Fibroblast of pulmonary artery (primary cell): ENCODE measurements around the gene VRK3.
A peak's percentile ranks its signal among the peaks of the same experiment; 100 is the strongest.
"Not testable (repeated sequence)": the region's sequence is repeated elsewhere in the genome, so short reads cannot be mapped to it uniquely, and the experiment has no call there.

Experiments
- DNase-seq: peaks from one replicate; pipeline ENCODE4 v3.0.0-alpha.2; 2010; ENCODE audit warnings: low read depth
- H3K4me3 ChIP-seq: replicated peaks from 2 replicates; pipeline ENCODE4 v1.5.1; 2011; ENCODE audit warnings: low read depth, mild to moderate bottlenecking, control low read depth, low read length, moderate library complexity
- TF ChIP-seq, protein P1 (sequence below): IDR thresholded peaks from 2 replicates; pipeline ENCODE4 v1.5.1; 2011; ENCODE audit warnings: mild to moderate bottlenecking, control low read depth, low read length, inconsistent platforms; ENCODE audit errors: missing control alignments

Gene VRK3

DNA sequence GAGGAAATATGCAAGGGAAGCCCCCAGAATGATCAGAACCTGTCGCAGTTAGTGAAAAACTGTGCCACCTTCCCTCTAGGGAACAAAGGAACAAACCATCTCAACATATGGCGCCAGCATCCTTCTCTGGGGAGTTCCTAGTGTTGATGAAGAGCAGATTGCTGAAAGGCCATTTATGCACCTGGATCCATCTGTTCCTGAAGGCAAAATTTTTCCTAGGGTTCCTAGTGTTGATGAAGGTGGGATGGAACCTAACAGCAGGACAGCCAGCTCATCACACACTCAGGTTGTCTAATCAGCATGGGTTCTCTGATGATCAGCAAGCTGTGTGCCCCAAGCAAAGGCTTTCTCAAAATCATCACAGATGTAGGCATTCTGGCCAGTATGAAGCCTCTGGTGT lies 33.3 kb upstream of the VRK3 start:
- no peak for DNase-seq
- TF ChIP-seq, protein P1, sequence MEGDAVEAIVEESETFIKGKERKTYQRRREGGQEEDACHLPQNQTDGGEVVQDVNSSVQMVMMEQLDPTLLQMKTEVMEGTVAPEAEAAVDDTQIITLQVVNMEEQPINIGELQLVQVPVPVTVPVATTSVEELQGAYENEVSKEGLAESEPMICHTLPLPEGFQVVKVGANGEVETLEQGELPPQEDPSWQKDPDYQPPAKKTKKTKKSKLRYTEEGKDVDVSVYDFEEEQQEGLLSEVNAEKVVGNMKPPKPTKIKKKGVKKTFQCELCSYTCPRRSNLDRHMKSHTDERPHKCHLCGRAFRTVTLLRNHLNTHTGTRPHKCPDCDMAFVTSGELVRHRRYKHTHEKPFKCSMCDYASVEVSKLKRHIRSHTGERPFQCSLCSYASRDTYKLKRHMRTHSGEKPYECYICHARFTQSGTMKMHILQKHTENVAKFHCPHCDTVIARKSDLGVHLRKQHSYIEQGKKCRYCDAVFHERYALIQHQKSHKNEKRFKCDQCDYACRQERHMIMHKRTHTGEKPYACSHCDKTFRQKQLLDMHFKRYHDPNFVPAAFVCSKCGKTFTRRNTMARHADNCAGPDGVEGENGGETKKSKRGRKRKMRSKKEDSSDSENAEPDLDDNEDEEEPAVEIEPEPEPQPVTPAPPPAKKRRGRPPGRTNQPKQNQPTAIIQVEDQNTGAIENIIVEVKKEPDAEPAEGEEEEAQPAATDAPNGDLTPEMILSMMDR, result no peak
- no peak overlapping the region for H3K4me3 ChIP-seq

DNA sequence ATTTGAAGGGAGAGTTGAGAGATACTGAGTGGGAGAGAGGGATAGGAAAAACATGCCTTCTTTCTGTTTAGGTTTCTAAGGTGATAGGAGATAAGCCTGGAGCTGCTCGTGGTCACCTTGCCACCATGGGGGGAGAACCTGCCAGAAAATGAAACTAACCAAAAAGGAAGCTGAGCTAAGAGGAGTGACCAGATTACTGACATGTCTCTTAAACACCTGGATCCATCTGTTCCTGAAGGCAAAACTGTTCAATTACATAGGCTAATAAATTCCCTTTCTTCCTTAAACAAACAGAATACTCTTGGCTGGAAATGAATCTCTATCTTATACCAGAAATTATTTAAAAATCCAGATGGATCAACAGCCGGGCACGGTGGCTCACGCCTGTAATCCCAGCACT lies 27.9 kb upstream of the VRK3 start:
- H3K4me3 ChIP-seq, result no peak overlapping the region
- DNase-seq, result no peak
- TF ChIP-seq, protein P1, result no peak

DNA sequence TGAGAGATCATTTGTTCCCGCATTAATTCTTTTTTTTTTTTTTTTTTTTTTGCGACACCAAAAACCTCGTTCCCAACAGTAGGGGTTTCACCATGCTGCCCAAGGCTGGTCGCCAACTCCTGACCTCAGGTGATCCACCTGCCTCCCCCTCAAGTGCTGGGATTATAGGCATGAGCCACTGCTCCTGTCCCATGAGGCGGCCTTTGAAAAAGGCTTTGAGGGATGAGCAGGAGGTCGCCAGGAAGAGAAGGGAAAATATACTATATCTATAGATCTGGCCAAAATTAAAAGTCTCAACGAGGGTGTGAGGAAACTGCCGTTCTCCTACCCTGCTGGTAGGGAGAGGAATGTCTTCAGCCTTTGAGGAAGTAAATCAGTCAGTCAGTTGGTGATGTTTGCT lies 26.8 kb upstream of the VRK3 start:
- TF ChIP-seq, protein P1, result no peak
- no peak overlapping the region for H3K4me3 ChIP-seq
- no peak for DNase-seq

DNA sequence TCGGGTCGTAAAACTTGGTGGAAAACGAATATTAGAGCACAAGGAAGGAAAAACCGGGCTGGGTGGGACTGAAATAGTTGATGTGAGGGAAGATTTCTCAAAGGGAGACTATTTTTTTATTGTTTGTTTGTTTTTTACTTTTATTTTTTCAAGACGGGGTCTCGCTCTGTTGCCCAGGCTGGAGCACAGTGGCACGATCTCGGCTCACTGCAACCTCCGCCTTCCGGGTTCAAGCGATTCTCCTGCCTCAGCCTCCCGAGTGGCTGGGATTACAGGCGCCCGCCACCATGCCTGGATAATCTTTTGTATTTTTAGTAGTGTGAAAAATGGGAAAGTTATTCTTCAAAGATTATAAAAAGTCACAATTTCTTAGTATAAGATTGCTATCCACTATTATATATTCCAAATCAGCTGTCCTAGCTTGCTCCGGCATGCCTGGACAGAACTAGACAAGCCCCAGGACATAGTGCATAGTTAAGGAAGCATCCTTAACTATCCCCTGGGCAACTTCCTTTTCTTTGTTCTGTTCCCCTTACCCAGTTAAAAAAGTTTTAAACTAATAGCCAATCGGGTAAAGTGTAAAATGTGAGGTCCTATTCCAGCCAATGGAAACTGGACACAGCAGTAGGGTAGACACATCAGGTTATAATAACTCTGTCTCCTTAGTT lies 26.2 kb upstream of the VRK3 start:
- H3K4me3 ChIP-seq, result peak overlapping the region; percentile 59
- not testable (repeated sequence) for DNase-seq

DNA sequence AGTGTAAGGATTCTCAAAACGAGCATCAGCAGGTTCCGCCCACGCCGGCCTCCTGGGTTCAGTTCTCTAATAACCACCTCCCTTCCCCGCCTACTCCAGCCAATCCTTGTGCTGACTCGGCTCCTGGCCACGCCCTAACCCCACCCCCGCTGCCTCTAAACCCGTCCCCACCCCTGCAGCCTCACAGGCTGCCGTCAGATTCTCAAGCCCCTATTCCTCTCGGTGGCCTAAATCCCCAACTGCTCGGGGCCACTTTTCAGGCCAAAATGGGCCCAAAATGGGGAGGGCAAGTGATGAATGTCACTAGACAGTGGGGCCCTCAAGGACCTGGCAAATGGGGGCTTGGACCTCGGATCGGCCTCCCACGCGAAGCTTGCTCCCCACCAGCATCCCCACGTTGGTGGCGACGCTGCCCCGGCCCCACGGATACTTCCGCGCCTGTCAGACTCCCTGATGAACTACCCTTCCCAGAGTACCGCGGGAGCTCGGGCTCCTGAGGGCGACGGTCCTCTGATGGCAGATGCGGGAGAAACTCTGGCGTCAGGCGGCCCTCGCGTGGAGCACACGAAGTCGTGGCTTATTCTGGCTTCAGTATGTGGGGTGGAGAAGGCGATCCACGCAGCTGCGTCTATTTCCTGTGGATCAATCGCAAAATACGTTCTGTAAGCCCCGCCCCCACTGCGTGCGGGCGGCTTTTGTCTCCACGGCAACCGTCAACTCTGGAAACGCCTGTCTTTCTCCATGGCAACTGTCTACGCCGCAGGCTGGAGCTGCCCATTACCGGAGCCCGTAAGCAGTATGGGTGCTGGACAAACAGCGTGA lies 25.4 kb upstream of the VRK3 start:
- peak; percentile 79 for DNase-seq
- peak overlapping the region; percentile 59 for H3K4me3 ChIP-seq
- TF ChIP-seq, protein P1, result no peak

DNA sequence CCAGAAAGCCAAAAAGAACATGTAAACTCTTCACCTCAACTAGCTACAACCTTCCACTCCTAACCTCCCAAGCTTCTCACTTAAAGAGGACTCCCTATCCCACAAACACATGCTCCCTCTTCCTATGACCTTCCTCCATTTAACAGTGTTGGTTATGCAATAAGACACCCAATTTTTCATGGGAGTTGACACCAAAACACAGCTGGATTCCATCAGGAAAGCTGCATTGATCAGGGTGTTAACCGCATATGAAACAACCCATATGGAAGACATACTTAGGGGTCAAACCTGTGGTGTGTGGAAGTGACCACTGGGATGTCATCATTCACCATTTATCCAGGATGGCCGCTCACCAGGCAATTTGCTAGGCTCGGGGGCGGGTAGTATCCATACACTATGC lies 22.5 kb upstream of the VRK3 start:
- no peak overlapping the region for H3K4me3 ChIP-seq
- DNase-seq, result no peak
- TF ChIP-seq, protein P1, result no peak

DNA sequence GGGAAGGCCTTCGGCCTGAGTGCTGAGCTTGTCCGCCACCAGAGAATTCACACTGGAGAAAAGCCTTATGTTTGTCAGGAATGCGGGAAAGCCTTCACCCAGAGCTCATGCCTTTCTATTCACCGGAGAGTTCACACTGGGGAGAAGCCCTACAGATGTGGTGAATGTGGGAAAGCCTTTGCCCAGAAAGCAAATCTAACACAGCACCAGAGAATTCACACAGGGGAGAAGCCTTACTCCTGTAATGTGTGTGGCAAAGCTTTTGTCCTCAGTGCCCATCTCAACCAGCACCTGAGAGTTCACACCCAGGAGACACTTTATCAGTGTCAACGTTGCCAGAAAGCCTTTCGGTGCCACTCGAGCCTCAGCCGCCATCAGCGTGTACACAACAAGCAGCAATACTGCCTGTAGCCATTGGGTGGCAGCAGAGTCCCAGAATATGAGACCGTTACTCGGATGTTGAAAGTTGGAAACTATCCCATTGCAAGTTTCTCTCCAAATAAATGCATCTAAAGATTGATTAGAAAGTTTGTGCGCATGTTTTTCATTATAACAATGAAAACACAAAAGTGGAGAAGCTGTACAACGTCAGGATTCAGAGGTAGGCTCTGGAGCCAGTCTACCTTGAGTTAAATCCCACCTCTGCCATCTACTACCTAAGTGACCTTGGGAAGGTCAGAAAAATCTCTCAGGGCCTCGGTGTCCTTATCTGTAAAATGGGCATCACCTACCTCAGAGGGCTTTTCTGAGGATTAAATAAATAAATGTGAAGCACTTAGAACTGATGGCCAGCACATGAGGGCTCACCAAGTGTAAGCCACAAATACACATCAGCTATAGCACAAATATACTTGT lies 21.7 kb upstream of the VRK3 start:
- DNase-seq, result peak; percentile 17
- no peak overlapping the region for H3K4me3 ChIP-seq
- TF ChIP-seq, protein P1, result peak; percentile 44
